GM08714 (cell line): ENCODE measurements around the gene MADCAM1.
A peak's percentile ranks its signal among the peaks of the same experiment; 100 is the strongest.

Experiments used
- H3K4me3 ChIP-seq: fragments of 200-500 bp; sonication (Bioruptor generic); 2 replicates; pipeline ENCODE4 v1.5.1; 2014; ENCODE audit warnings: mild to moderate bottlenecking, low read length, inconsistent platforms
- ZNF274 ChIP-seq: IDR thresholded peaks from 2 replicates; pipeline ENCODE4 v1.6.1; 2012; ENCODE audit warnings: mild to moderate bottlenecking, low read depth, low read length

MADCAM1 gene

GRCh38 chr19:488505-489417 is 7.5 kb upstream of the MADCAM1 start:
- no peak for TF ChIP-seq ZNF274
- H3K4me3 ChIP-seq: peak overlapping the region; percentile 93

- TF ChIP-seq ZNF274: no peak
- H3K4me3 ChIP-seq: peak overlapping the region; percentile 93
Observed at GRCh38 chr19:489418-490196, 6.7 kb upstream of the MADCAM1 start.

GRCh38 chr19:491146-491741 is 5.0 kb upstream of the MADCAM1 start:
- no peak overlapping the region for H3K4me3 ChIP-seq
- TF ChIP-seq ZNF274: no peak

GRCh38 chr19:492091-492531 is 4.2 kb upstream of the MADCAM1 start:
- H3K4me3 ChIP-seq: no peak overlapping the region
- TF ChIP-seq ZNF274: no peak

- H3K4me3 ChIP-seq: no peak overlapping the region
- TF ChIP-seq ZNF274: no peak
Observed at GRCh38 chr19:493391-494170, 2.7 kb upstream of the MADCAM1 start.

GRCh38 chr19:494171-495080 is 1.9 kb upstream of the MADCAM1 start:
- no peak overlapping the region for H3K4me3 ChIP-seq
- no peak for TF ChIP-seq ZNF274

- H3K4me3 ChIP-seq: no peak overlapping the region
Observed at GRCh38 chr19:495081-495401, 1.2 kb upstream of the MADCAM1 start.

GRCh38 chr19:495402-496111 is 729 bp upstream of the MADCAM1 start:
- no peak overlapping the region for H3K4me3 ChIP-seq
- no peak for TF ChIP-seq ZNF274

More at GRCh38 chr19:495081-495401, 1.2 kb upstream of the MADCAM1 start:
- no peak for TF ChIP-seq ZNF274

- TF ChIP-seq ZNF274: no peak
- no peak overlapping the region for H3K4me3 ChIP-seq
Observed at GRCh38 chr19:496986-497385, 700 bp downstream of the MADCAM1 start.

- TF ChIP-seq ZNF274: no peak
- H3K4me3 ChIP-seq: no peak overlapping the region
Observed at GRCh38 chr19:497491-497868, 1.2 kb downstream of the MADCAM1 start.

GRCh38 chr19:497869-498510 is 1.7 kb downstream of the MADCAM1 start:
- no peak overlapping the region for H3K4me3 ChIP-seq
- no peak for TF ChIP-seq ZNF274

- no peak for TF ChIP-seq ZNF274
- H3K4me3 ChIP-seq: no peak overlapping the region
Observed at GRCh38 chr19:498511-498891, 2.2 kb downstream of the MADCAM1 start.
